Endothelial cell of umbilical vein (primary cell): ENCODE results near the gene SIN3A. TPM values are rescaled to one million over a fixed set of nuclear protein-coding genes. Genes with fewer than 3 reads are reported as not detected.

ENCODE experiments used
- BruUV-seq: library from RNA; stranded (reverse); fragments of 400-500 nt; replicated peaks from 2 replicates; lab custom pipeline; 2021; lab: Mats Ljungman, UMichigan
- CTCF ChIA-PET: fragments of 300-600, 350-600 bp; sonication (Branson Sonifier 250); formaldehyde crosslinking; loops from one replicate; lab custom pipeline; 2021; ENCODE audit warnings: antibody characterized with exemption, inconsistent platforms; lab: Charles Lee
- POLR2A ChIA-PET: fragments of 300-600, 350-600 bp; sonication (Branson Sonifier 250); formaldehyde crosslinking; loops from one replicate; lab custom pipeline; 2021; ENCODE audit warnings: antibody characterized with exemption, inconsistent platforms; lab: Charles Lee
- DNase-seq: peaks from one replicate; pipeline ENCODE4 v3.0.0-alpha.2; 2011; ENCODE audit warnings: low read depth, low spot score
- FAIRE-seq: peaks from 2 replicates; lab custom pipeline; 2011; peaks lifted over from hg19 to GRCh38; lab: Jason Lieb, UNC
- H2AFZ ChIP-seq: 2 replicates; pipeline ENCODE4 v1.6.0; 2012; ENCODE audit warnings: low read depth, low read length, control low read depth, inconsistent platforms
- H3K27ac ChIP-seq: 2 replicates; pipeline ENCODE4 v1.5.1; 2011; ENCODE audit warnings: low read depth, mild to moderate bottlenecking, control low read depth, low read length, moderate library complexity; ENCODE audit not compliant: insufficient read depth
- H3K27me3 ChIP-seq, 2 experiments: 2 replicates each; pipeline versions ENCODE4 v1.6.0 to v1.6.1; 2011; ENCODE audit warnings: low read length in 2 of 2, mixed read lengths in 1 of 2; ENCODE audit not compliant: control insufficient read depth in 2 of 2, insufficient read depth in 2 of 2
- H3K36me3 ChIP-seq, 2 experiments: 2 replicates in 1 of 2; 3 replicates in 1 of 2; pipeline ENCODE4 v1.5.1; 2011; ENCODE audit warnings: low read length in 2 of 2, mild to moderate bottlenecking in 1 of 2, moderate library complexity in 1 of 2; ENCODE audit not compliant: control insufficient read depth in 2 of 2, insufficient read depth in 2 of 2; ENCODE audit errors: extremely low read depth in 1 of 2
- H3K4me1 ChIP-seq: 3 replicates; pipeline ENCODE4 v1.5.1; 2011; ENCODE audit warnings: mild to moderate bottlenecking, low read length; ENCODE audit not compliant: control insufficient read depth, insufficient read depth; ENCODE audit errors: extremely low read depth
- H3K4me2 ChIP-seq: 2 replicates; pipeline ENCODE4 v1.6.1; 2011; ENCODE audit warnings: low read length, control low read depth, mixed read lengths; ENCODE audit not compliant: insufficient read depth
- H3K4me3 ChIP-seq, 3 experiments: fragments of 200-600 bp in 1 of 3; sonication (generic), shearing (Covaris generic) in 1 of 3; replicated peaks in 1 of 3; 2 replicates each; pipeline ENCODE4 v1.5.1; 2011 to 2016; ENCODE audit warnings: control low read depth in 3 of 3, low read length in 3 of 3, mild to moderate bottlenecking in 2 of 3, inconsistent platforms in 1 of 3, low read depth in 1 of 3, moderate library complexity in 1 of 3; ENCODE audit not compliant: insufficient read depth in 1 of 3
- H3K79me2 ChIP-seq: 2 replicates; pipeline ENCODE4 v1.6.0; 2012; ENCODE audit warnings: low read length, inconsistent platforms; ENCODE audit not compliant: control insufficient read depth, insufficient read depth
- H3K9ac ChIP-seq: replicated peaks from 2 replicates; pipeline ENCODE3; 2011; ENCODE audit warnings: low read length, control low read depth; ENCODE audit not compliant: insufficient read depth; ENCODE audit errors: extremely low read depth
- H3K9me1 ChIP-seq: replicated peaks from 3 replicates; pipeline ENCODE4 v1.6.0; 2011; ENCODE audit warnings: mild to moderate bottlenecking, low read length; ENCODE audit not compliant: control insufficient read depth, insufficient read depth; ENCODE audit errors: extremely low read depth
- H3K9me3 ChIP-seq: replicated peaks from 2 replicates; pipeline ENCODE4 v1.5.1; 2012; ENCODE audit warnings: low read length, inconsistent platforms; ENCODE audit not compliant: control insufficient read depth, insufficient read depth
- H4K20me1 ChIP-seq: replicated peaks from 2 replicates; pipeline ENCODE3; 2011; ENCODE audit warnings: mild to moderate bottlenecking, low read length; ENCODE audit not compliant: control insufficient read depth, insufficient read depth; ENCODE audit errors: extremely low read depth
- EZH2 ChIP-seq: IDR thresholded peaks from 2 replicates; pipeline ENCODE4 v1.6.1; 2012; ENCODE audit warnings: borderline replicate concordance, low read depth, mild to moderate bottlenecking, moderate library complexity, low read length, inconsistent platforms; ENCODE audit not compliant: severe bottlenecking
- GATA2 ChIP-seq: IDR thresholded peaks from 2 replicates; pipeline ENCODE4 v1.7.0; 2011; ENCODE audit warnings: low read depth, mild to moderate bottlenecking, moderate library complexity, mixed read lengths, low read length; ENCODE audit not compliant: insufficient read length, insufficient read depth
- MAX ChIP-seq: IDR thresholded peaks from 2 replicates; pipeline ENCODE4 v1.6.1; 2011; ENCODE audit not compliant: insufficient read depth, insufficient read length
- POLR2A ChIP-seq: IDR thresholded peaks from 2 replicates; pipeline ENCODE4 v1.6.1; 2012; ENCODE audit warnings: low read depth, mild to moderate bottlenecking, control low read depth, low read length
- POLR2AphosphoS5 ChIP-seq: IDR thresholded peaks from 2 replicates; pipeline ENCODE4 v1.6.1; 2012; ENCODE audit warnings: low read depth, mild to moderate bottlenecking, control low read depth, low read length, moderate library complexity; ENCODE audit not compliant: insufficient read depth
- dilution Hi-C: fragments of 300-500 bp; cut with MboI; formaldehyde crosslinking; loops from one replicate; pipeline ENCODE4 v1.15.0; 2019; ENCODE audit warnings: low sequenced_read_pairs; ENCODE audit not compliant: extremely low pct_ligation_motif_present
- intact Hi-C: fragments of 100-400 bp; cut with micrococcal nuclease; formaldehyde crosslinking; loops from one replicate; pipeline ENCODE4 v1.10.0; 2022
- polyA plus RNA-seq, 4 experiments: library from polyadenylated mRNA; depleted of rRNA in 3 of 4; stranded (reverse) in 3 of 4; unstranded in 1 of 4; fragments of >200 nt; gene quantifications; 2 replicates each; pipeline versions ENCODE4 v1.2.1 to v1.2.3, GENCODE V29; 2011 to 2012; ENCODE audit warnings: missing spikeins in 1 of 4
- total RNA-seq: library from RNA; stranded (reverse); gene quantifications from 2 replicates; pipeline ENCODE4 v1.2.3, GENCODE V29; 2021
- TF ChIP-seq, protein P1 (sequence below), 2 donors: IDR thresholded peaks; 1 replicate in 1 of 2; 2 replicates in 1 of 2; pipeline ENCODE4 v1.5.1; 2011; ENCODE audit warnings: low read length in 2 of 2, mild to moderate bottlenecking in 2 of 2, moderate library complexity in 2 of 2, control low read depth in 1 of 2, inconsistent platforms in 1 of 2, low read depth in 1 of 2; ENCODE audit not compliant: insufficient read depth in 1 of 2; ENCODE audit errors: extremely low read depth in 1 of 2

Gene SIN3A
- total and polyA plus RNA-seq, 2 donors (not counting 3 experiments of a cell fraction or from before 2014, with no cell fraction given), result 30.6 to 44.5 TPM

- H2AFZ ChIP-seq, result no peak overlapping the region
- H3K9me1 ChIP-seq, result no peaks in the 10 kb centered on the region
- BruUV-seq, result no TSS peak
- no peaks in the 10 kb centered on the region for H4K20me1 ChIP-seq
- peaks cover 3% of the 10 kb centered on the region for H3K4me1 ChIP-seq
- DNase-seq (no peak), FAIRE-seq (no peak)
- TF ChIP-seq, protein P1, sequence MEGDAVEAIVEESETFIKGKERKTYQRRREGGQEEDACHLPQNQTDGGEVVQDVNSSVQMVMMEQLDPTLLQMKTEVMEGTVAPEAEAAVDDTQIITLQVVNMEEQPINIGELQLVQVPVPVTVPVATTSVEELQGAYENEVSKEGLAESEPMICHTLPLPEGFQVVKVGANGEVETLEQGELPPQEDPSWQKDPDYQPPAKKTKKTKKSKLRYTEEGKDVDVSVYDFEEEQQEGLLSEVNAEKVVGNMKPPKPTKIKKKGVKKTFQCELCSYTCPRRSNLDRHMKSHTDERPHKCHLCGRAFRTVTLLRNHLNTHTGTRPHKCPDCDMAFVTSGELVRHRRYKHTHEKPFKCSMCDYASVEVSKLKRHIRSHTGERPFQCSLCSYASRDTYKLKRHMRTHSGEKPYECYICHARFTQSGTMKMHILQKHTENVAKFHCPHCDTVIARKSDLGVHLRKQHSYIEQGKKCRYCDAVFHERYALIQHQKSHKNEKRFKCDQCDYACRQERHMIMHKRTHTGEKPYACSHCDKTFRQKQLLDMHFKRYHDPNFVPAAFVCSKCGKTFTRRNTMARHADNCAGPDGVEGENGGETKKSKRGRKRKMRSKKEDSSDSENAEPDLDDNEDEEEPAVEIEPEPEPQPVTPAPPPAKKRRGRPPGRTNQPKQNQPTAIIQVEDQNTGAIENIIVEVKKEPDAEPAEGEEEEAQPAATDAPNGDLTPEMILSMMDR (IDR thresholded peaks at IDR 0.05; ENCODE audit: extremely low read depth in 1 of 2, insufficient read depth in 1 of 2, low read depth in 1 of 2, low read length in 2 of 2), result no peak
- TF ChIP-seq POLR2A, result no peak
- no peak for TF ChIP-seq EZH2
- no peak for TF ChIP-seq POLR2AphosphoS5
- TF ChIP-seq GATA2, result no peak
- no peak for TF ChIP-seq MAX
- POLR2A ChIA-PET, result no interaction called here
- no peak overlapping the region for H3K27ac ChIP-seq
- H3K4me3 ChIP-seq, result no peak overlapping the region
- no peak overlapping the region for H3K4me2 ChIP-seq
- H3K36me3 ChIP-seq, result peaks cover 22 to 24% of the 10 kb centered on the region in 2 experiments
- H3K79me2 ChIP-seq, result no peaks in the 10 kb centered on the region
- dilution Hi-C loops (loop anchor here (25.0 kb wide), 1 partner anchor 118 kb away; the partner anchor contains the start of gene PTPN9), intact Hi-C loops (no loop called here)
- no peak overlapping the region for H3K9ac ChIP-seq
- H3K9me3 ChIP-seq, result no peaks in the 10 kb centered on the region
- H3K27me3 ChIP-seq, result no peaks in the 10 kb centered on the region
- CTCF ChIA-PET, result no interaction called here
Measured at GRCh38 chr15:75468913-75469598, 17.6 kb upstream of the SIN3A start.
